OCI-LY3 (cell line): Measurements from ENCODE around the gene MAPKAP1.

Experiments used
- H2AFZ ChIP-seq: fragments of 200-600, 300-600 bp; shearing (Covaris generic); 2 replicates; pipeline ENCODE4 v1.6.0; 2014; ENCODE audit warnings: antibody characterized with exemption, low read depth, low read length
- H3K27ac ChIP-seq: fragments of 200-600, 300-600 bp; sonication (generic); 2 replicates; pipeline ENCODE4 v1.5.1; 2014; ENCODE audit warnings: mild to moderate bottlenecking, low read length, moderate library complexity, mixed read lengths
- H3K27me3 ChIP-seq: fragments of 200-600, 300-600 bp; sonication (generic); 2 replicates; pipeline ENCODE4 v1.6.1; 2014; ENCODE audit warnings: low read depth, low read length, mixed read lengths
- H3K36me3 ChIP-seq: fragments of 200-600, 300-600 bp; sonication (generic); replicated peaks from 2 replicates; pipeline ENCODE3; 2014; ENCODE audit warnings: low read depth, low read length, mixed read lengths
- H3K4me1 ChIP-seq: fragments of 300-600, 200-600 bp; sonication (generic); 2 replicates; pipeline ENCODE4 v1.6.1; 2014; ENCODE audit warnings: low read length, mixed read lengths
- H3K4me2 ChIP-seq: fragments of 200-600, 300-600 bp; sonication (generic); 2 replicates; pipeline ENCODE4 v1.6.1; 2014; ENCODE audit warnings: low read length, mixed read lengths
- H3K4me3 ChIP-seq: fragments of 300-600, 200-600 bp; sonication (generic); 2 replicates; pipeline ENCODE4 v1.5.1; 2014; ENCODE audit warnings: antibody characterized with exemption, mild to moderate bottlenecking, low read length, moderate library complexity
- H3K79me2 ChIP-seq: fragments of 300-600, 200-600 bp; shearing (Covaris generic); 2 replicates; pipeline ENCODE4 v1.6.1; 2014; ENCODE audit warnings: mild to moderate bottlenecking, low read length, mixed read lengths
- H3K9ac ChIP-seq: fragments of 300-600, 200-600 bp; shearing (Covaris generic); 2 replicates; pipeline ENCODE4 v1.6.0; 2014; ENCODE audit warnings: mild to moderate bottlenecking, low read length, moderate library complexity
- H3K9me3 ChIP-seq: fragments of 200-600, 300-600 bp; shearing (Covaris generic); 2 replicates; pipeline ENCODE4 v1.6.1; 2014; ENCODE audit warnings: low read length, mixed read lengths; ENCODE audit not compliant: insufficient read depth
- H4K20me1 ChIP-seq: fragments of 200-600, 300-600 bp; sonication (generic); 2 replicates; pipeline ENCODE4 v1.6.1; 2016; ENCODE audit warnings: low read length, mixed read lengths; ENCODE audit not compliant: insufficient read depth
- CTCF ChIP-seq: fragments of 200-600, 300-600 bp; sonication (generic); IDR thresholded peaks from 2 replicates; pipeline ENCODE4 v1.5.1; 2014; ENCODE audit warnings: antibody characterized with exemption, low read length, low read depth
- EZH2phosphoT487 ChIP-seq: fragments of 200-600 bp; shearing (Covaris generic); IDR thresholded peaks from 2 replicates; pipeline ENCODE4 v1.6.1; 2018; ENCODE audit warnings: antibody characterized with exemption, mixed run types, low read depth

MAPKAP1 gene

GRCh38 chr9:125519734-125520133, 187.3 kb downstream of the MAPKAP1 start:
- TF ChIP-seq EZH2phosphoT487 (no peak), CTCF (no peak)
- Histone ChIP-seq H3K4me2 (no peak overlapping the region), H2AFZ (no peak overlapping the region), H3K9ac (no peak overlapping the region), H3K4me1 (no peaks in the 10 kb centered on the region), H4K20me1 (no peaks in the 10 kb centered on the region; the same call in 1 of the 2 replicates), H3K79me2 (no peaks in the 10 kb centered on the region), H3K36me3 (peaks cover 7% of the 10 kb centered on the region), H3K4me3 (no peak overlapping the region), H3K27ac (no peak overlapping the region), H3K9me3 (no peaks in the 10 kb centered on the region), H3K27me3 (no peaks in the 10 kb centered on the region)

DNA sequence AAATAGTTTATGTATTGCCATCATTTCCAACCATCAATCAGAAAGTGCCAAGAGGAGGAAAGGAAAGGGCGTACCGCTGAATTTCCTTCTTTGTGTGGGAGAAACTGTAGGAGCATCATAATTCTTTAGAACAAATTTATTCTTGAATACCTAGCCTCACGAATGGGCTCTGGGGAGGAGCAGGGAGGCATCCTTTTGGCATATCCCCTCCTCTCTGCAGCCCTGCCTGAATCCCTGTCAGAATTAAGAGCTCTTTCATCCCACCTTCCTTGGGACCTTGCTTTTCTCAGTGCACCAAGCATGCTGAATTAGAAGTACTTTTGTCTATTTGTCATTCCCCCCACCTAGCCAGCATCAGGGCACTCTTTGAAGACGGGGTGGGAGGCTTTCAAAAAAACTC, 189.4 kb downstream of the MAPKAP1 start:
- Histone ChIP-seq H3K4me1 (no peaks in the 10 kb centered on the region), H3K9me3 (no peaks in the 10 kb centered on the region), H4K20me1 (no peaks in the 10 kb centered on the region; the same call in 1 of the 2 replicates), H3K79me2 (no peaks in the 10 kb centered on the region), H3K4me3 (no peak overlapping the region), H3K27ac (no peak overlapping the region), H3K4me2 (no peak overlapping the region), H3K36me3 (peaks cover 7% of the 10 kb centered on the region), H3K27me3 (no peaks in the 10 kb centered on the region), H3K9ac (no peak overlapping the region), H2AFZ (no peak overlapping the region)
- TF ChIP-seq EZH2phosphoT487 (no peak), CTCF (no peak)

DNA sequence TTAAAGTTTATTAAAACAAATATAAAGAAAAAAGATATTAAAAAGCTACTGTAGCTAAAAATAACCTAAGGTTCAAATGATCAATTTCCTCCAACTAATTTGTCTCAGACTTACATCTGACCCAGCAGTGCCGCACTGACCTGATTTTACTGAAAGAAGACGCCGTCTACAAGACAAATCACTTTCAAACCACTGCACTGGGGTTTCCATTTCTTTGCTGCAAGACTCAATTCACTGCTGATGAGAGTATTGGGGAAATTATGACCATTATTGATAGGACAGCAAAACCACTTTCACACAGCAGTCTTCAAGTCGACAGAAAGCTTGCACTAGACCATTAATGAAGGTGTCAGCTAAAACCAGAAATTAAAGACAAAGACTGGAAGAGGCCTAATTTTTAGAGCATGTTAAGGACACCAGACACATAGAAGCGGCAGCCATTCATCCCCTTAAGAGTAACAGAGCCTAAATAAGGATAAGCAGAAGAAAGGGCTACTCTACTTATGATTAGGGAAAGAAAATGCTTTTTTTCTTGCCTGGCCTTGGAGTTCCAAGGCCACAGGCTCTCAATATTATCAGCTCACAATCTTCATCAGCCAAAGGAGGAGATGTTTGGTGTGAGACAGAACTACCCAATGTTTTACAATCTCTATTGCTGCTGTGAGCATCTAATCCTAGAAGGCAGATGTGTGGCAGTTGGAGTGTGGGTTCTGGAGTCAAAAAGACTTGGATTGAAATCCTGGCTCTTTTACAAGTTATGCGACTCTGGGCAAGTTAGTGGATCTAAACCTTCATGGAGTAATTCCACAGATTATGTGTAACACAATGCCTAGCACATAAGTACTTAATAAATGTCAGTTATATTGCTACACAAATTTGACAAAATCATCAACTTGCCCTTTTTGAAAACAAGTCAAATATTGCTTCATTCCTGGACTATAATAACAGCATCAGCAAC, 190.7 kb downstream of the MAPKAP1 start:
- Histone ChIP-seq H3K4me1 (no peaks in the 10 kb centered on the region), H2AFZ (no peak overlapping the region), H3K36me3 (peaks cover 7% of the 10 kb centered on the region), H3K9ac (no peak overlapping the region), H4K20me1 (no peaks in the 10 kb centered on the region; the same call in 1 of the 2 replicates), H3K79me2 (no peaks in the 10 kb centered on the region), H3K9me3 (no peaks in the 10 kb centered on the region), H3K4me3 (no peak overlapping the region), H3K4me2 (no peak overlapping the region), H3K27ac (no peak overlapping the region), H3K27me3 (no peaks in the 10 kb centered on the region)
- TF ChIP-seq EZH2phosphoT487, result no peak
- TF ChIP-seq CTCF, result no peak

DNA sequence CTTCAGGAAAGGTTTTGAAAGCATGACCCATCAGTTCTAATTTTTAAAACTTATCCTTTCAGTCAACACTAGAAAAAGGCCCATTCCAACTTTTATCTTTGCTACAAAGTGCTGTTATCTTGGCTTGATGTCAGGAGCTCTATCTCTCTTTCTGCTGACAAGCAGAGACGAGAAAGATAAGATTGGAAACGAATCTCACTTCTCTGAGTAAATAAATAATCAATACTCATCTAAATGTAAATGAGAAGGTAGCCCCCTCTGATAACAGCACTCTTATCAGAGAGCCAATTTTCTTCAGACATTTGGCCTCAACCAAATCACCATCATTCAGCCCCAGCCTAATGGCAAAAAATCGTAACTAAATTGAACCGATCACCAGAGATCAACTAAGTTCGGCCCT, 191.7 kb downstream of the MAPKAP1 start:
- TF ChIP-seq EZH2phosphoT487 (no peak), CTCF (no peak)
- Histone ChIP-seq H3K36me3 (no peaks in the 10 kb centered on the region), H3K27ac (no peak overlapping the region), H3K9me3 (no peaks in the 10 kb centered on the region), H3K9ac (no peak overlapping the region), H3K79me2 (no peaks in the 10 kb centered on the region), H3K27me3 (no peaks in the 10 kb centered on the region), H3K4me1 (no peaks in the 10 kb centered on the region), H3K4me2 (no peak overlapping the region), H4K20me1 (no peaks in the 10 kb centered on the region; the same call in 1 of the 2 replicates), H2AFZ (no peak overlapping the region), H3K4me3 (no peak overlapping the region)
